Measurements from ENCODE around the gene ENO3.

- TF ChIP-seq, protein P1, sequence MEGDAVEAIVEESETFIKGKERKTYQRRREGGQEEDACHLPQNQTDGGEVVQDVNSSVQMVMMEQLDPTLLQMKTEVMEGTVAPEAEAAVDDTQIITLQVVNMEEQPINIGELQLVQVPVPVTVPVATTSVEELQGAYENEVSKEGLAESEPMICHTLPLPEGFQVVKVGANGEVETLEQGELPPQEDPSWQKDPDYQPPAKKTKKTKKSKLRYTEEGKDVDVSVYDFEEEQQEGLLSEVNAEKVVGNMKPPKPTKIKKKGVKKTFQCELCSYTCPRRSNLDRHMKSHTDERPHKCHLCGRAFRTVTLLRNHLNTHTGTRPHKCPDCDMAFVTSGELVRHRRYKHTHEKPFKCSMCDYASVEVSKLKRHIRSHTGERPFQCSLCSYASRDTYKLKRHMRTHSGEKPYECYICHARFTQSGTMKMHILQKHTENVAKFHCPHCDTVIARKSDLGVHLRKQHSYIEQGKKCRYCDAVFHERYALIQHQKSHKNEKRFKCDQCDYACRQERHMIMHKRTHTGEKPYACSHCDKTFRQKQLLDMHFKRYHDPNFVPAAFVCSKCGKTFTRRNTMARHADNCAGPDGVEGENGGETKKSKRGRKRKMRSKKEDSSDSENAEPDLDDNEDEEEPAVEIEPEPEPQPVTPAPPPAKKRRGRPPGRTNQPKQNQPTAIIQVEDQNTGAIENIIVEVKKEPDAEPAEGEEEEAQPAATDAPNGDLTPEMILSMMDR (IDR thresholded peaks at IDR 0.05), result no peak
- TF ChIP-seq POLR2A (IDR thresholded peaks at IDR 0.05), result no peak
These were observed 52.4 kb downstream of the ENO3 start for GRCh38 chr17:5003214-5003867.

All from tibial nerve (tissue), 3 donors.